Measurements from ENCODE around the gene IL12RB1. TPM values are rescaled to one million over a fixed set of nuclear protein-coding genes. Genes with fewer than 3 reads are reported as not detected.

The IL12RB1 gene
- total RNA-seq, 1 experiment from 2014 or later: not detected

GRCh38 chr19:18098891-18099622 is 12.3 kb upstream of the IL12RB1 start:
- TF ChIP-seq EZH2 (IDR thresholded peaks at IDR 0.05) (no peak), JUND (IDR thresholded peaks at IDR 0.05) (no peak), ZFX (IDR thresholded peaks at IDR 0.05) (no peak), POLR2A (IDR thresholded peaks at IDR 0.05; ENCODE audit: borderline replicate concordance, extremely low read depth, insufficient read depth, insufficient read length) (no peak), YY1 (IDR thresholded peaks at IDR 0.05; ENCODE audit: extremely low read depth, insufficient replicate concordance, low read depth, low read length) (no peak), CTCF (IDR thresholded peaks at IDR 0.05 in 2 of 3, conservative IDR thresholded peaks at IDR 0.05 in 1 of 3; ENCODE audit: borderline replicate concordance in 1 of 3, insufficient read depth in 1 of 3, low read depth in 2 of 3, low read length in 2 of 3) (no peak), TCF7L2 (IDR thresholded peaks at IDR 0.05; ENCODE audit: borderline replicate concordance, extremely low read depth, insufficient read depth, insufficient read length) (no peak), ZNF274 (IDR thresholded peaks at IDR 0.05; ENCODE audit: low read depth, low read length) (no peak), EGR1 (IDR thresholded peaks at IDR 0.05; ENCODE audit: low read depth) (no peak), RAD21 (IDR thresholded peaks at IDR 0.05; ENCODE audit: low read depth) (no peak), MAX (IDR thresholded peaks at IDR 0.05) (no peak), CBX3 (IDR thresholded peaks at IDR 0.05; ENCODE audit: low read depth) (no peak), EZH2phosphoT487 (IDR thresholded peaks at IDR 0.05; ENCODE audit: borderline replicate concordance) (no peak), SP1 (IDR thresholded peaks at IDR 0.05; ENCODE audit: low read depth) (no peak)
- BruUV-seq (replicated peaks): no TSS peak
- no peaks in the 10 kb centered on the region for H3K9me2 ChIP-seq (ENCODE audit: insufficient read depth)
- ChIA-PET CTCF (interaction anchor here (1.1 kb wide), 1 partner anchor 14 kb away, joined by 4 read pairs; no protein-coding TSS in a partner anchor), POLR2A (interaction anchor here (1.2 kb wide), 1 partner anchor 12 kb away, joined by 3 read pairs; no protein-coding TSS in a partner anchor), RAD21 (ENCODE audit: low non-redundant PET in 1 of 2, low total read pairs in 2 of 2, uncharacterized antibody in 2 of 2, unreplicated experiment in 2 of 2) (no interaction called here)
- peaks cover 12 to 20% of the 10 kb centered on the region in 2 experiments for H3K4me1 ChIP-seq (ENCODE audit: control insufficient read depth in 1 of 2, insufficient read depth in 2 of 2, low read length in 2 of 2)
- DNase-seq (ENCODE audit: low read depth, low spot score): no peak
- H3K36me3 ChIP-seq (ENCODE audit: control insufficient read depth in 1 of 2, insufficient read depth in 2 of 2, low read length in 2 of 2): no peaks in the 10 kb centered on the region
- H3K79me2 ChIP-seq (ENCODE audit: insufficient read depth, low read length): no peaks in the 10 kb centered on the region
- H3K27me3 ChIP-seq (ENCODE audit: insufficient read depth, low read length): no peaks in the 10 kb centered on the region
- intact Hi-C loops (cut with micrococcal nuclease): no loop called here
- no peak overlapping the region for H2AFZ ChIP-seq (ENCODE audit: low read depth, low read length, poor library complexity, severe bottlenecking)
- no peak overlapping the region for H3K27ac ChIP-seq (ENCODE audit: low read depth, low read length)
- H3K9ac ChIP-seq (ENCODE audit: low read length): no peak overlapping the region
- H3K4me2 ChIP-seq (ENCODE audit: low read length): peak overlapping the region; percentile 85
- no peak overlapping the region for H3K4me3 ChIP-seq (replicated peaks in 1 of 2; ENCODE audit: low read depth in 1 of 2, low read length in 2 of 2)
- H3K9me3 ChIP-seq (ENCODE audit: control insufficient read depth in 1 of 2, insufficient read depth in 1 of 2, low read depth in 1 of 2, low read length in 2 of 2): no peaks in the 10 kb centered on the region
- no peak for ATAC-seq
- H4K20me1 ChIP-seq (ENCODE audit: insufficient read depth): no peaks in the 10 kb centered on the region

Data from HCT116 (cell line).